ENCODE measurements around the gene VWA5B2.

GRCh38 chr3:184240384-184241140, 11.2 kb downstream of the VWA5B2 start:
- TF ChIP-seq CTCF (IDR thresholded peaks at IDR 0.05) (no peak), EP300 (IDR thresholded peaks at IDR 0.05) (no peak), POLR2A (IDR thresholded peaks at IDR 0.05) (no peak), POLR2AphosphoS5 (IDR thresholded peaks at IDR 0.05) (no peak)
